ENCODE measurements around the gene TMX2.
"Not testable (repeated sequence)": the region's sequence is repeated elsewhere in the genome, so short reads cannot be mapped to it uniquely, and the experiment has no call there.

The TMX2 gene

DNA sequence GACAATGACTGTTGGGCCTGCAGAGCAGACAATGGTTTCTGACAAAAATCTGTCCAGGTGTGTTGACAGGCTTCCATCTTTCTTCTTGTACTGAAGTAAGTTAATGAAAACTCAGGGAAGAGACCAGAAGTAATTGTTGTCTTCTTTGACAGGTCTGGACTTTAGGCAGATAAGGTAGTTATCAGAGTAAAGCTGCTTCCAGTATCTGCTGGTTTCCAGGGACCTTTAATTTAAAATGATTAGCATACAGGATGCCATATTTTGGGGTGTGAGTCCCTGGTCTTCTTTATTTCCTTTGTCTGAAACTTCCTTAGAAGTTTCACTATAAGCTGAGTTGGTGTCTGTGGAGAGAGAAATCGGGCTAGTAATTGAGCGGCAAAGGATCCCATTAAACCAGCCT lies 1.4 kb downstream of the TMX2 start:
- DNase-seq (ENCODE audit: low read depth in 2 of 2): no peak

DNA sequence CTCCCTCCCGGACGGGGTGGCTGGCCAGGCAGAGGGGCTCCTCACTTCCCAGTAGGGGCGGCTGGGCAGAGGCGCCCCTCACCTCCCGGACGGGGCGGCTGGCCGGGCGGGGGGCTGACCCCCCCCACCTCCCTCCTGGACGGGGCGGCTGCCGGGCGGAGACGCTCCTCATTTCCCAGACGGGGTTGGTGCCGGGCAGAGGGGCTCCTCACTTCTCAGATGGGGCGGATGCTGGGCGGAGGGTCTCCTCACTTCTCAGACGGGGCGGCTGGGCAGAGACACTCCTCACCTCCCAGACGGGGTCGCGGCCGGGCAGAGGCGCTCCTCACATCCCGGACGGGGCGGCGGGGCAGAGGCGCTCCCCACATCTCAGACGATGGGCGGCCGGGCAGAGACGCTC lies 4.3 kb downstream of the TMX2 start:
- not testable (repeated sequence) for DNase-seq (ENCODE audit: low read depth in 2 of 2)

DNA sequence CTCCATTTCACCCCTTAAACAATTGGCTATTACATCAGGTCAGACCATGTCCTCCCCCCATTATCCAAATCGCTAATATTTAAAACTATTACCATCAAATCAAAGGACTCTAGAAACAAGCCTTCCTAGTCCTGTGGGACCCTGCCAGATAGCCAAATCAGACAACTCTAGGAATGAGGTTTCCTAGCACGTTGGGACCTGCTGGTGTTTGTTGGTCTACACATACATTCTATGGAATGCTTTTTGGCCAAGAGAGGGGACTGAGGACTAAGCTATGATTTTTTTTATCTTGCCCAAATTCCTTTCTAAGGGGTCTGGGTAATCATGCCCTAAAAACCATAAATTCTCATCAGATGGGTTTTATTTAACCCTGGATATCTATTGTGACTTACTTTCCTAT lies 14.8 kb downstream of the TMX2 start:
- DNase-seq (ENCODE audit: low read depth in 2 of 2): no peak

DNA sequence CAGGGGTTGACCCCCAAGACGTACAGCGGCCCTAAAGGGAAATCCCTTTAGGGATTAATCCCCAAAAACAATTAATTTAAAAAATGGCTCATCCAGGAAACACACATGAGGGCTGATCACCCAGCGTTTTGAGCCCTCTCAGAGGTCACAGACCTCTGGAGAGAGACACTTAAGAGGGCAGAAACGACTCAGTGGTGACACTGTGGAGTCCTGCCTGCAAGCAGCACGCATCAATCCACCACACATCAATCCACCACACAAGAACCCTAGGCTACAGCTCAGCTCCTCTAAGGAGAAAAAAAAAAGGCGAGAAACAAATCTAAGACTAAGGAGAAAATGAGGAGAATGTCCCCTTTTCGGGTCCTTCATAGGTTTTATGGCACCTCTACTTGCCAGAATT lies 16.4 kb downstream of the TMX2 start:
- no peak for DNase-seq (ENCODE audit: low read depth in 2 of 2)

DNA sequence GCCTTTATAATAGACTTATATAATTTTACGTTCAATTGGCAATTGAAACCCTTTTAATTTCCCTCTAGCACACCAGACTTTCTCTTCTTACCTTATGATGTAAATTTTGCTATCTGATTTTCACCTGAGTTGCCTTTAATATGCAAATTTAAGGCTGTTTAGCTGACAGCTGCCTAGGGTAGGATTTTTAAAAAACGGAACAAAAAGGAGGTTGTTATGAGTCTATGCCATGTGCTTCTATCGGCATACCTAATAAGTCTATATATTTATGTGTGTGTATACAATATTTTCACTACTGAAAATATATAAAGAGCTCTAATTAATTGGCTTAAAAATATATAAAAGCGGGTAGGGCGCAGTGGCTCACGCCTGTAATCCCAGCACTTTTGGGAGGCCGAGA lies 17.1 kb downstream of the TMX2 start:
- no peak for DNase-seq (ENCODE audit: low read depth in 2 of 2)

DNA sequence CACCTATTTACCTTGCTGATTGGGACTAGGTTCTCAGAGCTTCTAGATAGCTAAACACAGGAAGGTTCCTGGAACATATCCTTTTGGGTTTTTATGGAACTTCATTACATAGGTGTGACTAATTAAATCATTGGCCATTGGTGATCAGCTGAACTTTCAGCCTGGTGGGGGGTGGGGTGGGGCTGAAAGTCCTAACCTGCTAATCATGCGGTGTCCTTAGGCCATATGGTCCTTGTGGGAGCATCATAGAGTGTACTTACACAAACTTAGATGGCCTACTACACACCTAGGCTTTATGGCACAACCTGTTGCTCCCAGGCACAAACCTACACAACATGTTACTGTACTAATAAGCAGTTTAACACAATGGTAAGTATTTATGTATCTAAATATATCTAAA lies 20.3 kb downstream of the TMX2 start:
- no peak for DNase-seq (ENCODE audit: low read depth in 2 of 2)

DNA sequence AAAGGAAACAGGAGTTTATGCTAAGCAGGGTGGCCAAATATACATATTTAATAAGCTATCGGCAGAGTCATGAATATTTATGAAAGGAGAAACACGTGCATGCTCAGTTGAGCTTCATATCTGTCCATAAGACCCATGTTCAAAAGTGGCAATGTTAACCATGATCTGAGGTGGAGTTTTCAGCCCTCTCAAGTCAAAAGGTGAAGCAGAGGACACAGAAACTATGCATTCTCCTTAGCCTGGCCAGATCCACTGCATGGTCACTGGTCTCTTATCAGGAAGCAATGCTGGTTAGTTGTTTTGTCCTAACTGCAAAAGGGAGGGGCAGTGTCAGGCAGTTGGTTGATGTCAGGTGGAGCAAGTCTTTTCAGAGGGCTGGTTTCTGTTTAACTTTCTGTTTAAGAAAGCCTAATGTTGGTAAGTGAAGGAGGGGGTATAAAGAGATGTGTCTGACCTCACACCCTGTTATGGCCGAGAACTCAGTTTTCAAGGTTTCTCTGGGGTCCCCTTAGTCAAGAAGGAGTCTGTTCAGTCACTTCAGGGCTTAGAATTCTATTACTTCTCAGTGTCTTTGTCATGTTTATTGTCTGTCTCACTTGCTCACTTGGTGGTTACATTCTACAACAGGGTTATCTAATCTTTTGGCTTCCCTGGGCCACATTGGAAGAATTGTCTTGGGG lies 23.4 kb downstream of the TMX2 start:
- no peak for DNase-seq (ENCODE audit: low read depth in 2 of 2)

DNA sequence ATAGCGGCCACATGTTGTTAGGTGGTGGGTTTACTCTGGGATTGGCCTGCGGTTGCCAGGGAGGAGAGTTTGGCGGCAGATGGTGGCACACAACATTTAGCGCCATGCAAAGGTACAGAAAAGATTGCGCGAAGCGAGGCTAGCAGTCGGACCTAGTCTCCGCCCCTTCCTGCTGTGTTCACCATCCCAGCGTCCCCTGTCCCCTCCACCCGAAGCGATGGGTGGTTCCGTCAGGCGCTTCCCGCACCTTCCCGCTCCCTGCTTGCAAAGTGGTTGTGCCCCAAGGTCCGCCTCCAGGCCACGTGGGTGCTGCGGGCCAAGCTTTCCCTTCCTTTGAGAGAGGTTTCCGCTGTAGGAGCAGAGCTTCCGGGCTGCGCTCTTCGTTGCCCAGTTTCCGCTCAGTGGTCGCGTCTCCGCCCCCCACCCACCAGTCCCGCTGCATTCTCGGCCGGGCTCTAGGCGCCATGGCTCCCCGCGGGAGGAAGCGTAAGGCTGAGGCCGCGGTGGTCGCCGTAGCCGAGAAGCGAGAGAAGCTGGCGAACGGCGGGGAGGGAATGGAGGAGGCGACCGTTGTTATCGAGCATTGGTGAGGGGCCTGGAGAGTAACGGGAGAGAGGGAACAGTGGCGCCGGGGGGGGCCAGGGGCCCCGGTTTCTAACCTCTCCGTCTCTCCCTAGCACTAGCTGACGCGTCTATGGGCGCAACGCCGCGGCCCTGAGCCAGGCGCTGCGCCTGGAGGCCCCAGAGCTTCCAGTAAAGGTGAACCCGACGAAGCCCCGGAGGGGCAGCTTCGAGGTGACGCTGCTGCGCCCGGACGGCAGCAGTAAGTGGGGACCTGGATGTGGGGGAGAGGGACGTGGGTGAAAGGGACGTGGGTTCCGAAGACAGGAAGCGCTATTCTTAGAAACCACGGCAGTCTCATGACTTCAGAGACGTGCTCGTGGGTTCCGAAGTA lies 29.0 kb downstream of the TMX2 start, which contains the start of gene SELENOH:
Gene SELENOH (plus strand): TSS at position 360 of the 955 bp plus-strand sequence. CDS start 105 bp downstream, at position 465.
- peak; percentile 89 to 94 for DNase-seq (ENCODE audit: low read depth in 2 of 2)

DNA sequence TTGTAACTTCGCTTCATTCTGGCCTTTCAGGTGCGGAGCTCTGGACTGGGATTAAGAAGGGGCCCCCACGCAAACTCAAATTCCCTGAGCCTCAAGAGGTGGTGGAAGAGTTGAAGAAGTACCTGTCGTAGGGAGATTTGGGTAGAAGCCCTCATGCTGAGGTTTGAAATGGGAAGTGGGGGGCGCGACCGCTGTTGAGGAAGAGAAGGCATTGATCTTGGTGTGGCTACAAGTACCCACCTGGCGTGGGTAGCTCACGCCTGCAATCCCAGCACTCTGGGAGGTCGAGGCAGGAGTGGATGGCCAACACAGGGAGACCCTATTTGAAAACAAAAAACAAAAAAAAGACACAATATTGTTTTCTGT lies 29.7 kb downstream of the TMX2 start:
- DNase-seq (ENCODE audit: low read depth in 2 of 2): no peak

DNA sequence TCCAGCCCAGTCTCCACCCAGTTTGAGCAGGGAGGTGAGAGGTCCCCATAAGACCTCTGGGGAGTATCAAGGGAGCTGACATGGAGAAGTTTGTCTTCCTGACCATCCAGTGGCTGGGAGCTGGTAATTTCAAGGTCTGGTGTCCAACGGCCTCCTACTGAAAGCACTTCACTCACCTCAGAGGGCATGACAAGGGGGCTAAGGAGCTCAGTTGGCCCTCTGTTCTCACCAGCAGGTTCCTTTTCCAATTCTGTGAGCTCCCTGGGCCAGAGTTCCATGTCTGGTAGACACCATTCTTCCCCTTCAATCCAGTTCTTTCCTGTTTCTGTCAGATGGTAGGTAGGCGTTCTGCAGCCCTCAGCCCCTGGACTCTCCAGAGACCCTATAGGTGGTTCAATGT lies 32.0 kb downstream of the TMX2 start:
- DNase-seq (ENCODE audit: low read depth in 2 of 2): no peak

DNA sequence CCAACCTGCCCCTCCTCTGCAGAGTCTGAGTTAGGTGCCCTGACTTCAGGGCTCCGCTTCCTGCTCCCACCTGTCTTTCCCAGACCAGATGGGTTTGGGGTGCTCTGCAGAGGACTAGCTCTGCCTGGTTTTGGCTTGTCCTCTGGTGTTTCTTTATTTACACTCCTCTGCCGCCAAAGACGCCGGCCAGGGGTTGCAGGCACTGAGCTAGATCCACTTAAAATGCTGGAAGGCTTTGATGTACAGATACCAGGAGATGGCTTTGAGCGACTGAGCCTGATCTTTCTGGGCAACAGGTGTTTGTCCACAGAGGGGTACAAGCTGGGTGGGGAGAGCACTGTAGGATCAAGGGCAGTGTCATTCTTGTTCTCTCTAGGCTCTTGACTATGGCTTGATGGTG lies 32.8 kb downstream of the TMX2 start:
- no peak for DNase-seq (ENCODE audit: low read depth in 2 of 2)

DNA sequence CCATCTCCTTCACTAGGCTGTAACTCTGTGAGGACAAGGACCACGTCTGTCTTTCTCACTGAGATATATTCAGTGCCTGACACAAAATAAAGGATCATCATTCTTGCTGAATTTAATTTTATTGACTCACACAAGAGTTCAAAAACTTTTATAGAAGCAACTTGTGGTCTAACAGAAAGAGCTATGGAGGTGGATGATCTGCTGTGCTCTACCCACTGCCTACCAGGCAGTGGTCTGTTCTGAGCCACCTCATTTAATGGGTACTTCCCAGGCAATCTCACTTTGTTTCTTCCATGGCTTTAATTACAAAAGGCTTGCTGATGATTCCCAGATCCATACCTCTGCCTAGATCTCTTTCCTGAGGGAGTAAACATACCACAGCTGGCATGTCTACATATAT lies 34.5 kb downstream of the TMX2 start:
- no peak for DNase-seq (ENCODE audit: low read depth in 2 of 2)

DNA sequence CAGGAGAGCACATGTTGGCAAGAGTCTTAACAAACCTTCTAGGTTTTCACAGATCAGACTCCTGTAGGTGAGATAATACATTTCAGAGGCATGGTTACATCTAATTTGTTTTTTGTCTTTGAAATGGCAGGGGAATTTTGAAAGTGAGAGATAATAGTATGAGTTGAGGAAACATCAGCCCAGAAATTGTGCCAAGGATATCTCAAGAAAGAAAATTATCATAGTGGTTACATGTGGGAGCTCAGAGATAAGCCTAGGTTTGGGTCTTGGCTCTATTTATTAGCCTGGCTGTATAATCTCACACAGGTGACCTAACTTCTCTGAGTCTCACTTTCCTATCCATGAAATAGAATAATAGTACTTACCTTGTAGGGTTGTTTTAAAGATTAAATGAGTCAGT lies 38.8 kb downstream of the TMX2 start:
- no peak for DNase-seq (ENCODE audit: low read depth in 2 of 2)

DNA sequence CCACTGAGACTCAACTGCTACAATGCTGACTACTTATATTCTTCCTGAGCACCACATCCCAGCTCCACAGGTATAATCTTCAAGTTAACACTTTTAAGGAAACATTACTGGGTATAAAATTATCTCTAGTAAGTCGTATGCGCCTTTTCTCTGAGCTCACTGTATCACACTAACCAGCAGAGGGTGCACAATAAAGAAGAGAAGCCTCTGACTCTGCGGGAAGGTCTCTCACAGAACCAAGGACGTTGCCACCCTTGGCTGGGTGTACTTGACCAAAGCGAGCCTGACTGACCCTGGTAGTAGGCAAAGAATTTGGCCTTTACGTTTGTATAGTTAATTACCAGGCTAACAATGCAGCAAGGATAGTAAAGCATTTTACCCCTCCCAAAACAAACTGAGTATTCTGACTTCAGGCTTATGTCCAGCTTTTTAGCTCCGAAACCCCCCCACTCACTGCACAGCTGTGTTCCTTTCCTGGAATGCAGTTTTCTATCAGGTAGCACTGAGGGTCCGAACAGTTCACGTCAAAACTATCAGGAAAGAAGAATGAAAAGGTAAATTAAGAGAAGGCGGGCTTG lies 39.4 kb downstream of the TMX2 start, which contains the start of gene BTBD18:
Gene BTBD18 (minus strand): TSS at position 144 of the 578 bp plus-strand sequence. CDS start 631 bp downstream, outside the sequence.
- no peak for DNase-seq (ENCODE audit: low read depth in 2 of 2)

DNA sequence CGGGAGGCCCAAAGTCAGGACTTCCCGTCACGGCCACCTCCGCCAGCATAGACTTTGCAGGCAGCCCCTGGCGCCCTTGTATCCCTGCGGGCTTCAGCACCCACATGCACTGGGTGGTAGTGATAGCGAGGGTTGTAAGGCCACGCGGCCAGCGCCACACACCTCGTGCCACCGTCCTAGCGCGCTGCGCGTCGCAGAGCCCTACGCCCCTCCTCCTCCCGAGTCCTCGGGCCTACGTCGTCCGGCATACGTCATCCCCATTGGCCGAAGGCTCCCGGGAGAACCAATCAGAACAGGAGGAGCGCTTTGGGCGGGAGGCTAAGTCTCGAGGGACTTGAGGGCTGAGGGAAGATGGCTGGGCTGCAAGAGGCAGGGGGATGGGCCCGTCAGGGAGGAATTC lies 40.6 kb downstream of the TMX2 start:
- DNase-seq (ENCODE audit: low read depth in 2 of 2): no peak

DNA sequence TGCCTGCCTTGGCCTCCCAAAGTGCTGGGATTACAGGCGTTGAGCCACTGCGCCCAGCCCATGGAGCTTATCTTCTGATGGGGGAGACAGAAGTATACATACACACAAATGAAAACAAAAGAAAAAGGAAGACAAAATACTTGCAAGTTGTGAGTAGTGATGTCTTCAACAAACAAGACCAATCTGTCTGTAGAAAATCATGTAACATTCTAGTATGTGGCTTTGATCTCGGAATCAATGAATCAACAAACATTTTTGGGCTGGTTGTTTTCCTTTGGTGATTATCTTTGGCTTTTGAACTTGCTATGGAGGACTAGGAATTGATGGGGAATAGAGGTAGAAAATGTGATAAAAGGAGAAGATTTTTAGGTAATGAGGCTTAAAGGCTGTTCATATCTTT lies 45.8 kb downstream of the TMX2 start:
- DNase-seq (ENCODE audit: low read depth in 2 of 2): no peak

DNA sequence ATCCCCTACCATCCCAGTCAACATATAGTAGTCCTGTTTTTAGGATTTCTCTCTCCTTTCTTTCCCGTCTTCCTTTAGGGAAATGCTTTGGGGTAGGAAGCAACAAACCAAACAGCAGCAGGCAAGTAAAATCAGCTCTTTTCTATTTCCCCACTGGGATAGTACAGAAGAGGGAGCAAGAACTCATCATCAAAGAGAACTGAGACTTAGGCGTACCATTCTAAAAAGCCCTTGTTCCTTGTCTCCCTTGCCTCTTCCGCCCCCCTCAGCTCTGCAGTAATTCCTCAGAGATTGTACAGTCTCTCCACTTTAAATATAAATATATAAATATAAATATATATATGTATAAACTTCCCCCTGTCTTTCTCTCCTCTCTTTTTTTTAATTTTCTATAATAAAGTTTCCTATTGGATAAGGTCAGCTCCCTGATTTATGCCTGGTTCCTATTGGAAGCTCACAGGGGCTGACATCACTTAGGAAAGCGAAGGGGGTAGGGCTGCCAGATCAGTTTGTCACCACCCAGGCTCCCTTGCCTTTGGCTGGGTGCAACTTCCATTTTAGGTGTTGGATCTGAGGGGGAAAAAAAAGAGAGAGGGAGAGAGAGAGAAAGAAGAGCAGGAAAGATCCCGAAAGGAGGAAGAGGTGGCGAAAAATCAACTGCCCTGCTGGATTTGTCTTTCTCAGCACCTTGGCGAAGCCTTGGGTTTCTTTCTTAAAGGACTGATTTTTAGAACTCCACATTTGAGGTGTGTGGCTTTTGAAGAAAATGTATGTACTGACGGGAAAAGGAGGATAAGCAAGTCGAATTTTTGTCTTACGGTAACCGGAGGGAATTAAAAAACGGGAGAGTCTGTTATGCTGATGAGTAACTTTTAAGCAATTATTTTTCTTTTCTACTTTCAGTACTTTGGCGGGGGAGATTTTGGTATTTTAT lies 49.2 kb downstream of the TMX2 start, which contains the start of gene CTNND1:
Gene CTNND1 (plus strand): TSS at position 502 of the 934 bp plus-strand sequence. CDS start 29,677 bp downstream, outside the sequence.
- no peak for DNase-seq (ENCODE audit: low read depth in 2 of 2)

DNA sequence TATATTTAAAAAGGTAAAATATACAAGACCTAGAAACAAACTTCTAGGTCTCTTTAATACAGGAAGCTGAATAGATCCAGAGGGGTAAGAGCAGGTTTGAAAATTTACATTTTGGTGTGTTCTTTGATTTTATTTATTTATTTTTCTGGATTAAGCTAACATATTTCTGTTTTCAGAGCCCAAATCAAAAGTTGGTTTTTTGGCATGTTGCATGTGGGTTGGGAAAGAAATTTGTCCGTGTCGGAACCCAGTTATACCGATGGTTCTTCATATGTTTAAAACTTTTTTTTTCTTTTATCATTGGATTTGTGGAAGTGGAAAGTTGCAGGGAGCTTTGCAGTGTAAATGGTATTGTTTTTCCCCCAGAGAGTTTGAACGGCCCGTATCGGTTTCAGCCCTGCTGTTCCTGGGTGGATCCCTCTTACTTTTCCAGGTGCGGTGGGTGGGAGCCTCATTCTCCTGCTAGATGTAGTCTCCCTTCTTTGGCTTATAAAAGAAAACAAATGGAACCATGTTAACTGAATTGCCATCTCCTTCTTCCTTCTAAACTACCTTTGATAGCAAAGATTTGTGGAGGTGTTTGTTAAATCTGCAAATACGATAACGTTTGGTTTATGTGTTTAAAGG lies 50.0 kb downstream of the TMX2 start:
- no peak for DNase-seq (ENCODE audit: low read depth in 2 of 2)

DNA sequence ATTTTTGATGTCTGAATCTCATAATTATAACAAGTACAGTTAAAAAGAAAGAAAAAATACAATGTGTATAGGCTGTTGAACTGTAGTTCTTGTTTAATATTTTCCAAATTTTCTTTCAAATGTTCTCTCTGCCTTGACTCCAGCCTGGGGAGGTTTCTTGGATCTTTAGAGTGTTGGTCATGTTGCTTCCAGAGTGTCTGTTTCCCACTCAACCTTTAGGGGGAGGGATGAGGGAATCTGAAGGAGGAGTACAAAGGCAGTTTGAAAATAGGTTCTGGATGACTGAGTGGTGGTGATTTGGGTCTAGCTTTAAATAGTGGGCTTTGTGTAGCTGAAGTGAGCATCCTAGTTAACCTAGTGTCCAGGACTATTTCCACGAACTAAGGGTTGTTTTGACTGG lies 51.2 kb downstream of the TMX2 start:
- DNase-seq (ENCODE audit: low read depth in 2 of 2): no peak

DNA sequence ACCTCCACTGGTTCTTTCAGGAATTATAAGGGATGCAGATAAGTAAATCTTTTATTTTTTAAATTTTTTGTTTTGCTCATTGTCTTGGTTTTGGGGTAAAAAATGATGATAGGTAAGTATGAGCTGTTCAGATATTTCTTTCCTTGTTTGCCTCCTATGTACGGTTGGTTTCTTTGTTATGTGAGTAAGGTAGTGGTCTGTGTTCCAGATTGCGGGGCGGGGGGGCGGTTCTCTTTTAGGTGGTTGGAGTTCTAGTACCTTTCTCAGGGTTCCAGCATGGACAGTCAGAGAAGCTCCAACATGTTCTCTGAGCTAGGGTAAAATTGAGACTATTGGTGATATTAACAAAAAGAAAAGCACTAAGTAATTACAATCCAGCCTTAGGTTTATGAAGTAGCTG lies 51.6 kb downstream of the TMX2 start:
- no peak for DNase-seq (ENCODE audit: low read depth in 2 of 2)

DNA sequence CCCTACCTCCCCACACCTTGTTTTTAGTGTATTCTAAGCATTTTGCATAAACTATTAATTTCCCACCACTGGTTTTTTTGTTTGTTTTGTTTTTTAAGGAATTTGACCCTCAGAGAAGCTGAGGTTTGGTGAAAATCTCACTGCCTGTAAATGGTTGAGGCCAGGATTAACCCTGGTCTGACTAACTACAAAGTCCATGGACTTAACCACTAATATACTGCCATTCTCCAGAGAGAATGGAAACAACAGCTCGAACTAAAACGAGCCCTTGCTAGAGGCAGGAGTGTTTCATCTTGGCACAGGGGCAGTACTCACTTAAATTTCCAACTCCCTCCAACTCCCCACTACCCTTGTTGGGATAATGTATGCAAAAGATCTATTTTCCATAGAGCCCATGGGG lies 52.2 kb downstream of the TMX2 start:
- DNase-seq (ENCODE audit: low read depth in 2 of 2): no peak
